ENCODE data around the gene ANAPC16. TPM values are rescaled to one million over a fixed set of nuclear protein-coding genes. Genes with fewer than 3 reads are reported as not detected.
A peak's percentile ranks its signal among the peaks of the same experiment; 100 is the strongest.

Gene ANAPC16
- total and polyA plus RNA-seq, 2 experiments from 2014 or later: 77.5 to 126 TPM

GRCh38 chr10:72167118-72167517 is 48.7 kb upstream of the ANAPC16 start (continued):
- TF ChIP-seq ZNF462 (CRISPR knock-in tag; IDR thresholded peaks at IDR 0.05) (no peak), ZNF331 (CRISPR knock-in tag; IDR thresholded peaks at IDR 0.05; ENCODE audit: low read depth) (no peak), CREB1 (CRISPR knock-in tag; IDR thresholded peaks at IDR 0.05; ENCODE audit: low read depth) (no peak), EZH2phosphoT487 (IDR thresholded peaks at IDR 0.05; ENCODE audit: unreplicated experiment) (no peak)

- H3K4me2 ChIP-seq: no peak overlapping the region
- peak overlapping the region; percentile 27 for H3K27ac ChIP-seq (ENCODE audit: low read depth)
- no peaks in the 10 kb centered on the region for H3K79me2 ChIP-seq (replicated peaks; ENCODE audit: insufficient read depth)
- ATAC-seq: no peak
- H3F3A ChIP-seq (replicated peaks; ENCODE audit: low read depth): no peaks in the 10 kb centered on the region
- Mint-ChIP-seq H3K27ac (no peak overlapping the region), H3K4me1 (no peaks in the 10 kb centered on the region; the same call in 2 of the 3 replicates), H3K36me3 (ENCODE audit: low read depth) (peaks cover 7% of the 10 kb centered on the region; the same call in 1 of the 3 replicates), H3K9me3 (no peaks in the 10 kb centered on the region), H3K4me3 (no peak overlapping the region), H3K27me3 (ENCODE audit: insufficient read depth, low read depth, poor library complexity) (peaks cover 1% of the 10 kb centered on the region)
- H3K27me3 ChIP-seq (ENCODE audit: insufficient read depth): no peaks in the 10 kb centered on the region
- no peaks in the 10 kb centered on the region for H3K36me3 ChIP-seq (ENCODE audit: insufficient read depth)
- no peaks in the 10 kb centered on the region for H3K4me1 ChIP-seq (ENCODE audit: insufficient read depth)
- no peak overlapping the region for H2AFZ ChIP-seq
- DNase-seq (ENCODE audit: low spot score): no peak
- H3K9me2 ChIP-seq (ENCODE audit: insufficient read depth): no peaks in the 10 kb centered on the region
- H3K4me3 ChIP-seq: no peak overlapping the region
- no peaks in the 10 kb centered on the region for H4K20me1 ChIP-seq (replicated peaks; ENCODE audit: insufficient read depth)
- TF ChIP-seq ZNF114 (CRISPR knock-in tag; IDR thresholded peaks at IDR 0.05): no peak
- no peak for TF ChIP-seq EZH2phosphoT487 (IDR thresholded peaks at IDR 0.05; ENCODE audit: unreplicated experiment)
- TF ChIP-seq ZNF331 (CRISPR knock-in tag; IDR thresholded peaks at IDR 0.05; ENCODE audit: low read depth): no peak
- no peak for TF ChIP-seq NANOG (IDR thresholded peaks at IDR 0.05; ENCODE audit: borderline replicate concordance)
- TF ChIP-seq CREB1 (CRISPR knock-in tag; IDR thresholded peaks at IDR 0.05; ENCODE audit: low read depth): no peak
- TF ChIP-seq CTCF (conservative IDR thresholded peaks at IDR 0.05; ENCODE audit: low read depth in 2 of 2): no peak
- no peak for TF ChIP-seq ETS1 (IDR thresholded peaks at IDR 0.05)
- TF ChIP-seq JUNB (IDR thresholded peaks at IDR 0.05; ENCODE audit: unreplicated experiment): no peak
- no peak for TF ChIP-seq EZH2 (IDR thresholded peaks at IDR 0.05; ENCODE audit: low read depth, unreplicated experiment)
- no peak for TF ChIP-seq REST (IDR thresholded peaks at IDR 0.05; ENCODE audit: unreplicated experiment)
- no peak for TF ChIP-seq STAT1 (IDR thresholded peaks at IDR 0.05; ENCODE audit: unreplicated experiment)
- no peak for TF ChIP-seq POLR2AphosphoS5 (IDR thresholded peaks at IDR 0.05; ENCODE audit: low read depth)
Measured at GRCh38 chr10:72170263-72170662, 45.5 kb upstream of the ANAPC16 start.

Data from GM23338 (cell line).